HepG2 (cell line): ENCODE measurements around the gene ECHDC1. TPM values are rescaled to one million over a fixed set of nuclear protein-coding genes. Genes with fewer than 3 reads are reported as not detected.

Experiments used
- ATAC-seq: fragments of 200-7000 bp; cut with Tn5 transposase; 3 replicates; pipeline ENCODE4 v1.9.1; 2020; ENCODE audit warnings: mild to moderate bottlenecking, moderate library complexity
- BruUV-seq: library from RNA; stranded (reverse); fragments of 400-500 nt; replicated peaks from 2 replicates; lab custom pipeline; 2021; lab: Mats Ljungman, UMichigan
- CTCF ChIA-PET: fragments of 300-600 bp; formaldehyde crosslinking; extraction: SDS; loops from one replicate; lab custom pipeline; 2021; ENCODE audit warnings: low total read pairs, inconsistent platforms, low intra/inter-chr PET ratio; lab: Yijun Ruan, JAX
- POLR2A ChIA-PET: fragments of 350-600 bp; sonication (Branson Sonifier 250); formaldehyde crosslinking; loops from one replicate; lab custom pipeline; 2020; ENCODE audit warnings: antibody characterized with exemption, inconsistent platforms; lab: Yijun Ruan, JAX
- DNase-seq: peaks from one replicate; pipeline ENCODE4 v3.0.0-alpha.2; 2015; ENCODE audit warnings: low spot score
- FAIRE-seq: peaks from 3 replicates; lab custom pipeline; 2011; peaks lifted over from hg19 to GRCh38; lab: Jason Lieb, UNC
- H2AFZ ChIP-seq: one replicate; pipeline ENCODE4 v1.6.1; 2011; ENCODE audit warnings: low read length, inconsistent platforms
- H3K27ac ChIP-seq: fragments of 300-600 bp; 3 replicates; pipeline ENCODE4 v1.8.0; 2011; ENCODE audit warnings: mixed run types, mild to moderate bottlenecking, mixed read lengths, low read length, inconsistent platforms; ENCODE audit not compliant: insufficient read depth; ENCODE audit errors: extremely low read length
- H3K27me3 ChIP-seq, 2 experiments: fragments of 200-600 bp in 1 of 2; 2 replicates in 1 of 2; 3 replicates in 1 of 2; pipeline versions ENCODE4 v1.6.0 to v1.8.0; 2011; ENCODE audit warnings: low read length in 2 of 2, mild to moderate bottlenecking in 2 of 2, moderate library complexity in 2 of 2, inconsistent platforms in 1 of 2; ENCODE audit not compliant: insufficient read depth in 2 of 2, control insufficient read depth in 1 of 2
- H3K36me3 ChIP-seq, 2 experiments: fragments of 200-600 bp in 1 of 2; replicated peaks in 1 of 2; 2 replicates in 1 of 2; 3 replicates in 1 of 2; pipeline versions ENCODE4 v1.5.1 to v1.8.0; 2011; ENCODE audit warnings: low read length in 2 of 2, inconsistent platforms in 1 of 2; ENCODE audit not compliant: insufficient read depth in 2 of 2, control insufficient read depth in 1 of 2
- H3K4me1 ChIP-seq: 2 replicates; pipeline ENCODE4 v1.5.1; 2012; ENCODE audit warnings: low read length, inconsistent platforms; ENCODE audit not compliant: insufficient read depth
- H3K4me2 ChIP-seq: 2 replicates; pipeline ENCODE4 v1.6.0; 2011; ENCODE audit warnings: low read depth, low read length, inconsistent platforms
- H3K4me3 ChIP-seq, 3 experiments: fragments of 200-600 bp in 1 of 3; sonication (generic), shearing (Covaris generic) in 1 of 3; replicated peaks in 1 of 3; 2 replicates each; pipeline ENCODE4 v1.5.1; 2011 to 2016; ENCODE audit warnings: low read length in 3 of 3, inconsistent platforms in 2 of 3, low read depth in 2 of 3, mild to moderate bottlenecking in 2 of 3, control low read depth in 1 of 3, mixed read lengths in 1 of 3; ENCODE audit not compliant: insufficient read depth in 1 of 3
- H3K79me2 ChIP-seq: one replicate; pipeline ENCODE4 v1.6.1; 2011; ENCODE audit warnings: low read length, inconsistent platforms; ENCODE audit not compliant: insufficient read depth
- H3K9ac ChIP-seq: 2 replicates; pipeline ENCODE4 v1.6.0; 2011; ENCODE audit warnings: mild to moderate bottlenecking, low read depth, low read length, inconsistent platforms; ENCODE audit not compliant: insufficient read depth
- H3K9me3 ChIP-seq: 2 replicates; pipeline ENCODE4 v1.5.1; 2012; ENCODE audit warnings: mild to moderate bottlenecking, low read length
- H4K20me1 ChIP-seq: 2 replicates; pipeline ENCODE4 v1.6.0; 2011; ENCODE audit warnings: inconsistent platforms, mild to moderate bottlenecking, low read length, moderate library complexity; ENCODE audit not compliant: insufficient read depth
- AKAP8 ChIP-seq: sonication (generic); formaldehyde crosslinking; IDR thresholded peaks from 2 replicates; pipeline ENCODE4 v1.5.1; 2020; ENCODE audit warnings: mild to moderate bottlenecking, missing genetic modification reagents
- CC2D1A ChIP-seq: sonication (generic); formaldehyde crosslinking; IDR thresholded peaks from 2 replicates; pipeline ENCODE4 v1.8.1; 2023; ENCODE audit warnings: mild to moderate bottlenecking, missing genetic modification reagents
- IKZF4 ChIP-seq: sonication (generic); formaldehyde crosslinking; IDR thresholded peaks from 2 replicates; pipeline ENCODE4 v1.5.1; 2020; ENCODE audit warnings: borderline replicate concordance, mild to moderate bottlenecking, low read depth, missing genetic modification reagents; ENCODE audit errors: not compliant biosample characterization
- MIER3 ChIP-seq: IDR thresholded peaks from 2 replicates; pipeline ENCODE4 v1.6.1; 2016; ENCODE audit warnings: missing compliant biosample characterization, borderline replicate concordance
- NFKBIZ ChIP-seq: IDR thresholded peaks from 2 replicates; pipeline ENCODE4 v1.6.1; 2018; ENCODE audit warnings: missing genetic modification reagents, missing compliant biosample characterization
- SNAPC5 ChIP-seq: sonication (generic); formaldehyde crosslinking; IDR thresholded peaks from 2 replicates; pipeline ENCODE4 v1.8.1; 2023; ENCODE audit warnings: mild to moderate bottlenecking, missing genetic modification reagents, borderline replicate concordance
- TCF7L2 ChIP-seq: IDR thresholded peaks from 2 replicates; pipeline ENCODE4 v1.6.1; 2011; ENCODE audit warnings: mild to moderate bottlenecking, low read depth, low read length, moderate library complexity
- THRA ChIP-seq: sonication (generic); formaldehyde crosslinking; IDR thresholded peaks from 2 replicates; pipeline ENCODE4 v1.4.0; 2020; ENCODE audit warnings: missing genetic modification reagents, borderline replicate concordance
- XBP1 ChIP-seq: sonication (generic); formaldehyde crosslinking; IDR thresholded peaks from 2 replicates; pipeline ENCODE4 v1.5.0; 2020; ENCODE audit warnings: missing genetic modification reagents
- ZBTB37 ChIP-seq: sonication (generic); formaldehyde crosslinking; IDR thresholded peaks from 2 replicates; pipeline ENCODE4 v1.4.0; 2020; ENCODE audit warnings: mild to moderate bottlenecking, missing genetic modification reagents
- ZFP36L1 ChIP-seq: sonication (generic); formaldehyde crosslinking; IDR thresholded peaks from 2 replicates; pipeline ENCODE4 v1.8.0; 2022; ENCODE audit warnings: mild to moderate bottlenecking, missing genetic modification reagents, moderate library complexity
- ZNF17 ChIP-seq: sonication (generic); formaldehyde crosslinking; IDR thresholded peaks from 2 replicates; pipeline ENCODE4 v1.5.0; 2020; ENCODE audit warnings: mild to moderate bottlenecking, missing genetic modification reagents
- ZNF33B ChIP-seq: sonication (generic); formaldehyde crosslinking; IDR thresholded peaks from 2 replicates; pipeline ENCODE4 v1.5.1; 2020; ENCODE audit warnings: mild to moderate bottlenecking, missing genetic modification reagents
- WGBS: methylation state at CpG from one replicate; pipeline ENCODE4 v1.1.6; 2017; ENCODE audit warnings: low lambda C conversion rate; 5-methylcytosine and 5-hydroxymethylcytosine counted together
- in situ Hi-C: cut with HindIII; loops from 2 replicates; pipeline ENCODE4 v1.10.0; 2017; ENCODE audit warnings: low pct_unique_long_range_greater_than_20kb; ENCODE audit not compliant: extremely low pct_ligation_motif_present
- intact Hi-C: fragments of 100-400 bp; cut with micrococcal nuclease; formaldehyde crosslinking; loops from one replicate; pipeline ENCODE4 v1.10.0; 2022; ENCODE audit not compliant: unreplicated experiment
- polyA plus RNA-seq, 8 experiments: library from polyadenylated mRNA; depleted of rRNA in 3 of 8; stranded (reverse) in 7 of 8; unstranded in 1 of 8; fragments of >200 nt; fragmentation: Illumina TruSeq in 4 of 8; extraction: Trizol in 4 of 8; gene quantifications; 2 replicates each; pipeline versions ENCODE4 v1.2.1 to v1.2.3, GENCODE V29; 2011 to 2016; ENCODE audit warnings: low read depth in 4 of 8, missing spikeins in 1 of 8, mixed read lengths in 1 of 8; ENCODE audit not compliant: insufficient read depth in 1 of 8
- total RNA-seq, 5 experiments: library from RNA; depleted of rRNA; stranded (reverse); fragments of >200 nt; fragmentation: Illumina TruSeq; extraction: Trizol; gene quantifications; 2 replicates each; pipeline ENCODE4 v1.2.3, GENCODE V29; 2016; ENCODE audit warnings: low read depth in 1 of 5
- TF ChIP-seq, protein P1 (sequence below): sonication (generic); formaldehyde crosslinking; IDR thresholded peaks from 2 replicates; pipeline ENCODE4 v1.5.0; 2020; ENCODE audit warnings: missing genetic modification reagents, mild to moderate bottlenecking, borderline replicate concordance
- TF ChIP-seq, protein P2 (sequence below): fragments of 450-650 bp; IDR thresholded peaks from 2 replicates; pipeline ENCODE4 v1.6.1; 2016

Gene ECHDC1
- total and polyA plus RNA-seq, 2 of the 13 experiments (the other 11 are each of a cell fraction or from before 2014, with no cell fraction given) = 32.8 to 98.1 TPM

DNA sequence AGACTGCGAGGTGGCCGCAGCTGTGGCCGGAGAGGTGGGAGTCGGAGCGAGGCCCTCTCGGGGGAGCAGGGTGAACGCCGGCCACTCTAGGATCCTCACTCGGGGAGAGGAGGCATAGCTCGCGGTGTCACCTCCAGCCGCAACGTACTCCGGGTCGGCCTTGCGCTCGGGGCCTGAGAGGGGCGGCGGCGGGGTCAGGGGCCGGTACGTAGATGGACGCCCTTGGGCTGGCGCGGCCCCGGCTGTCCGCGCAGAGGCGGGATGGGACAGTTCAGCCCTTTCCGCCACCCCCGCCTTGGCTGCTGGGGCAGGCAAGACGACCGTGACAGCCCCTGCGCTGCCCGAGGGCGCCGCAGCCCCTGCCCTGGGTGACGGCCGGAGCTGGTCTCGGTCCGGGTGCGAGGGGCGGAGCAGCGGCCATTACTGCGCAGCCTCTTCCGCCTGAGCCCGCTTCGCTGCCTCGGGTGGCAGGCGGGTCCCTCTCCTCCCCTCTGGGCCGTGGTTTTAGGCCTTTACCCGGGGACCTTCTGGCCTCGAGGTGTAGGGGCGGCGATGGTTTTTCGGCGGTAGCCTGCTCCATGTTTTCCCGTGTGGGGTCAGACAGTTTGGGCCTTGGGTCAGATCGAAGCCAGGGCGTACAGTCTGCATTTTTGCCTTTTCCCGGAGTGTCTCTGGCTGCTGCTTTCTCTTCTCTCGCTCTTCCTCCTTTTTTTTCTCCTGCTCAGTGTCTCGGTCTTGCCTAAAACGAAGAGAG lies 76.3 kb downstream of the ECHDC1 start:
- H3K79me2 ChIP-seq = peaks cover 47% of the 10 kb centered on the region
- DNase-seq (no peak), FAIRE-seq (no peak), ATAC-seq (peak; percentile 92)
- H3K4me3 ChIP-seq = peak overlapping the region; percentile 87 to 97 (median 95)
- BruUV-seq = no TSS peak
- ChIA-PET CTCF (interaction anchor here (1.1 kb wide), 1 partner anchor 30 kb away, joined by 3 read pairs; no protein-coding TSS in a partner anchor), POLR2A (interaction anchor here (0.6 to 2.8 kb wide), 16 partner anchors 8 to 1477 kb away, joined by 3 to 37 read pairs (median 6); partner anchors contain the start of genes ECHDC1 and NCOA7)
- 2% methylated on average over 21 of the region's 64 CpGs for WGBS
- H3K36me3 ChIP-seq = no peaks in the 10 kb centered on the region; a peak in 1 of 5 replicates
- no peaks in the 10 kb centered on the region; a peak in 1 of 5 replicates for H3K27me3 ChIP-seq
- H3K9ac ChIP-seq = peak overlapping the region; percentile 93
- H2AFZ ChIP-seq = no peak overlapping the region
- H4K20me1 ChIP-seq = peaks cover 29% of the 10 kb centered on the region
- peaks cover 36% of the 10 kb centered on the region for H3K4me1 ChIP-seq
- in situ Hi-C loops (no loop called here), intact Hi-C loops (loop anchor here (1.0 to 2.0 kb wide), 2 partner anchors 74 to 80 kb away; no protein-coding TSS in a partner anchor)
- H3K27ac ChIP-seq = peak overlapping the region; percentile 91
- peak overlapping the region; percentile 83 for H3K4me2 ChIP-seq
- no peaks in the 10 kb centered on the region for H3K9me3 ChIP-seq
- TF ChIP-seq THRA (CRISPR knock-in tag) (peak; percentile 41), IKZF4 (CRISPR knock-in tag) (peak; percentile 74), MIER3 (peak; percentile 38; the same call in 1 of the 2 replicates), ZNF33B (CRISPR knock-in tag) (no peak), ZNF17 (CRISPR knock-in tag) (no peak), AKAP8 (CRISPR knock-in tag) (no peak; the same call in 1 of the 2 replicates), CC2D1A (no peak), ZFP36L1 (CRISPR knock-in tag) (no peak), ZBTB37 (no peak), TCF7L2 (no peak), XBP1 (CRISPR knock-in tag) (peak; percentile 60; the same call in 1 of the 2 replicates), NFKBIZ (CRISPR knock-in tag) (0 out of 2 replicates have a peak, but pooled peaks have one; percentile 65), SNAPC5 (CRISPR knock-in tag) (0 out of 2 replicates have a peak, but pooled peaks have one; percentile 62)
- TF ChIP-seq, protein P1, sequence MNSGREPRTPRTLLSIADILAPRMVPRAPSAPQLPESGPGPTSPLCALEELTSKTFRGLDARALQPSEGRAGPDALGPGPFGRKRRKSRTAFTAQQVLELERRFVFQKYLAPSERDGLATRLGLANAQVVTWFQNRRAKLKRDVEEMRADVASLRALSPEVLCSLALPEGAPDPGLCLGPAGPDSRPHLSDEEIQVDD (CRISPR knock-in tag) = peak; percentile 93
- TF ChIP-seq, protein P2, sequence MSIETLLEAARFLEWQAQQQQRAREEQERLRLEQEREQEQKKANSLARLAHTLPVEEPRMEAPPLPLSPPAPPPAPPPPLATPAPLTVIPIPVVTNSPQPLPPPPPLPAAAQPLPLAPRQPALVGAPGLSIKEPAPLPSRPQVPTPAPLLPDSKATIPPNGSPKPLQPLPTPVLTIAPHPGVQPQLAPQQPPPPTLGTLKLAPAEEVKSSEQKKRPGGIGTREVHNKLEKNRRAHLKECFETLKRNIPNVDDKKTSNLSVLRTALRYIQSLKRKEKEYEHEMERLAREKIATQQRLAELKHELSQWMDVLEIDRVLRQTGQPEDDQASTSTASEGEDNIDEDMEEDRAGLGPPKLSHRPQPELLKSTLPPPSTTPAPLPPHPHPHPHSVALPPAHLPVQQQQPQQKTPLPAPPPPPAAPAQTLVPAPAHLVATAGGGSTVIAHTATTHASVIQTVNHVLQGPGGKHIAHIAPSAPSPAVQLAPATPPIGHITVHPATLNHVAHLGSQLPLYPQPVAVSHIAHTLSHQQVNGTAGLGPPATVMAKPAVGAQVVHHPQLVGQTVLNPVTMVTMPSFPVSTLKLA = no peak
